HG02840 (cell line): ENCODE measurements around the gene MRPL41.
A peak's percentile ranks its signal among the peaks of the same experiment; 100 is the strongest.
"Not testable (repeated sequence)": the region's sequence is repeated elsewhere in the genome, so short reads cannot be mapped to it uniquely, and the experiment has no call there.

Experiments
- ATAC-seq: cut with Tn5 transposase; IDR thresholded peaks from one replicate; pipeline ENCODE4 v1.9.1; 2021; ENCODE audit warnings: mild to moderate bottlenecking, moderate library complexity, moderate number of reproducible peaks; ENCODE audit not compliant: unreplicated experiment, low FRiP score

MRPL41 gene

DNA sequence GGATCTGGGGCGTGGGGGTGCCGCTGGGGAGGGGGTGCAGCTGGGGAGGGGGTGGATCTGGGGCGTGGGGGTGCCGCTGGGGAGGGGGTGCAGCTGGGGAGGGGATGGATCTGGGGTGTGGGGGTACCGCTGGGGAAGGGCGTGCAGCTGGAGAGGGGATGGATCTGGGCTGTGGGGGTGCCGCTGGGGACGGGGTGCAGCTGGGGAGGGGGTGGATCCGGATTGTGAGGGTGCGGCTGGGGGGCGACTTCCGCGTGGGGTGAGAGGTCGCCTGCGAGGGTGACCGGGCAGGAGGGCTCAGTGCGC lies 768 bp upstream of the MRPL41 start:
- not testable (repeated sequence) for ATAC-seq

- ATAC-seq: peak; percentile 5
Observed at GRCh38 chr9:137552022-137552768, 516 bp downstream of the MRPL41 start.

- ATAC-seq: not testable (repeated sequence)
Observed at GRCh38 chr9:137553654-137554053, 2.0 kb downstream of the MRPL41 start.

- no peak for ATAC-seq
Observed at GRCh38 chr9:137554349-137554748, 2.7 kb downstream of the MRPL41 start.

- ATAC-seq: no peak
Observed at GRCh38 chr9:137555179-137555578, 3.5 kb downstream of the MRPL41 start.

DNA sequence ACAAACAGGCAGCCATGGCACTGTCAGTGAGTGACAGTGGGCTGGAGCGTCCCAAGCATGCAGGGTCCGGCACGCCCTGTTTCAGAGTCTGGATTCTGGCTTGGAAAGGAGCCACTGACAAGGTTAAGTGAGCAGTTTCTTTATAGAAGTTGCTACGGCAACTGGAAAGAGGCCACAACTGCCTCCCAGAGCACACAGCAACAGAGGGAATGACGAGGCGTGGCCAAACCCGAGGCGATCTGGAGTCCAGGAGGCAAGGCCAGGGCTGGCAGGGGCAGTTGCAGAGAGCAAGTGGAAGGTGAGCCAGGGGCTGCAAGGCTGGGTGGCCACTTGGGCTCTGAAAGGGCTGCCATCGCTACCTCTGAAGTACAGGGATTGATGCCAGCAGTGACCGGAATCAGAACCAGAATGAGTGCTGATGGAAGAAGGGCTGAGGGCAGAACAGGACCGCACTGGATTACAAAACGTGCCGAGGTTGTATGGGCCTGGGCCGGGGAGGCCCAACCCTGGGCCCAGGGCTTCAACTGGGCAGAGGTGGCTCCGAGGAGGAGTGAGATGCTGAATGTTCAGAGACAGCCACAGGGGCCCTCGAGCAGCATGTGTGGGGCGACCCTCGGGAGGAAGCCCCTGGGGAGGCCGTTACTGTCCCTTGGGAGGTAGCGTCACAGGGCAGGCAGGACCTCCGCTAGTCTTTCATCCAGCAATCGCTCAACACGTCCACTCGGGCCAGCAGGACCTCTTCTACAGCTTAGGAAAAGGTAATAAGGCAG lies 4.6 kb downstream of the MRPL41 start:
- no peak for ATAC-seq

GRCh38 chr9:137558127-137558526 lies 6.4 kb downstream of the MRPL41 start:
- no peak for ATAC-seq

DNA sequence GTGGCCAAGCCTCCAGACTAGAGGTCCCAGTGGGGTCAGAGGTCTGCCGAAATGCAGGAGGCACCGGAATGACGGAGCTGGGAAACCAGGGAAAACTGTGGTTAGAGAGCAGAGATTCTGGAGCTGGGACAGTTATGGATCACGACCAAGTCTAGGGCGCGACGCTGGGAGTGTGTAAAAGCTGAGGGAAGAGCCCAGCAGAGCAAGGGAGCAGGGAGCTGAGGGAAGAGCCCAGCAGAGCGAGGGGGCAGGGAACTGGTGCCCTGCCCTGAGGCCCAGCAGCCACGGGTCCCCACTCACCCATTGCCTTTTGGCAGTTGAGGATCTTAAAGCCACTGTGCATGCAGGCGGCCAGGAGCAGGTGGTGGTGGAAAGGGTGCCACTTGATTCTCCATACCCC lies 12.5 kb downstream of the MRPL41 start:
- ATAC-seq: no peak

DNA sequence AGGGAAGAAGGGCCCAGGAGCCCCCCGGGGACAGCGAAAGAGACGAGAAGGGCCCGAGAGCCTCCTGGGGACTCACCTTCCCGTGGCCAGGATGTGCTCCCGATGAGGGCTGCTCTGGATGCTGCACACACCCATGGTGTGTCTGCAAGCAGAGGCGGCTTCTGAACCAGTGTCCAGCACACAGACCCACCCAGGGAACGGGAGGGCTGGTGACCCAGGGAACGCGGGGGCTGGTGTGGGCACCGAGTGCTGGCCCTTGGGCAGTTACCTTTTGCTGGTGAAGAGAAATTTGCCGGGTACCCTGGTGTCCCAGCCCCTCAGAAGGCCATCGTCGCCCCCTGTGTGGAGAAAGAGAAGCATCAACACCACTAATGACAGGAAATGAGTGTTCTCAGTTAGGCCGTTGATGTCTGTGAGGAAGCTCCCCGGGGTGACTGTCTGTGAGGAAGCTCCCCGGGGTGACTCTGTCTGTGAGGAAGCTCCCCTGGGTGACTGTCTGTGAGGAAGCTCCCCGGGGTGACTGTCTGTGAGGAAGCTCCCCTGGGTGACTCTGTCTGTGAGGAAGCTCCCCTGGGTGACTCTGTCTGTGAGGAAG lies 13.2 kb downstream of the MRPL41 start:
- no peak for ATAC-seq

GRCh38 chr9:137568445-137568844 lies 16.8 kb downstream of the MRPL41 start:
- not testable (repeated sequence) for ATAC-seq

DNA sequence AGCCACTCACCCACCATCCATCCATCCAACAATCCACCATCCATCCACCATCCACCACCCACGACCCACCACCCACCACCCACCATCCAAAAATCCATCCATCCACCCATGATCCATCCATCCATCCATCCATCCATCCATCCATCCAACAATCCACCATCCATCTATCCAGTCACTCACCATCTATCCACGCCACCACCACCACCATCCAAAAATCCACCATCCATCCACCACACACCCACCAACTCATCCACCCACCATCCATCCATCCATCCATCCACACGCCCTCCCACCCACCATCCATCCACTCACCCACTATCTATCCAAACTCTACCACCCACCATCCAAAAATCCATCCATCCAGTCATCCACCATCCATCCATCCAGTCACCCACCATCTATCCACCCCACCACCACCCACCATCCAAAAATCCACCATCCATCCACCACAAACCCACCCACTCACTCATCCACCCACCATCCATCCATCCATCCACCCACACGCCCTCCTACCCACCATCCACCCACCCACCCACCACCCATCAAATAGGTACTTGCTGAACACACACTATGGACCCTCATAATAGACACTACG lies 18.0 kb downstream of the MRPL41 start:
- ATAC-seq: no peak

GRCh38 chr9:137570566-137570965 lies 18.9 kb downstream of the MRPL41 start:
- no peak for ATAC-seq

- no peak for ATAC-seq
Observed at GRCh38 chr9:137574192-137574591, 22.5 kb downstream of the MRPL41 start.

- ATAC-seq: no peak
Observed at GRCh38 chr9:137575364-137575715, 23.7 kb downstream of the MRPL41 start.

- no peak for ATAC-seq
Observed at GRCh38 chr9:137575716-137576411, 24.2 kb downstream of the MRPL41 start.

DNA sequence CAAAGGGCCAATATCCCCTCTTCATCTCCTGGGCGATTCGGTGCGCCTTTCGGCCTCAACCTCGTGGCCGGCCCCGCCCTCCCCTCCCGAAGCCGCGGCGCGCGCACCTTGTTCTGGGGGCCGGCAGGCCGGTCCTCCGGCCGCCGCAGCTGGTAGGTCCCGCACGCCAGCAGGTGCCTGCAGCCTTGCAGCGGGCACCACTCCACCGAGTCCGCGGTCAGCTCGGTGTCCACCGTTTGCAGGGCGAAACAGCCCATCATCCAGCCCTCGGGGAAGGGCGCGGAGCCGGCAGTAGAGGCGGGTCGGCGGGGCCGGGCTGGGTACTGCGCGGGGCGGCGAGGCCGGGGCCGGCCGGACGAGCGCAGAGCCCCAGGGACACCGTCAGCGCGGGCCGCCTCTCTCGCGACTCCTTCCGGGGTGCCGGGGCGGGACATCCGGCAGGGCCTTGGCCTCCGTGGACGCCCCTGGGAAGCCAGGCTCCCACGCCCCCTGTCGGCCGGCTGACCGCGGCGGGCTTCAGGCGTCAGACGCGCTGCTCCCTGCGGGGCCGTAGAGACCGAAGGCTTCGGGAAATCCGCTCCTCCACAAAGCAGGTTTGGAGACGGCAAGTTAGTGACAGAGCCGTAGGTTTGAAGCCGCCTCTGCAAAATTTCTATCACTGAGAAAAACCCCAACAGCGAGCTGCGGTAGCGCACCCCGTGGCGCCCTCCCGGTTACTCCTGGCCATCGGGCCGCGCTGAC lies 27.0 kb downstream of the MRPL41 start, which contains the start of gene DPH7:
Gene DPH7 (minus strand): TSS at position 408 of the 741 bp plus-strand sequence. CDS start 148 bp downstream, at position 260.
- ATAC-seq: peak; percentile 81

DNA sequence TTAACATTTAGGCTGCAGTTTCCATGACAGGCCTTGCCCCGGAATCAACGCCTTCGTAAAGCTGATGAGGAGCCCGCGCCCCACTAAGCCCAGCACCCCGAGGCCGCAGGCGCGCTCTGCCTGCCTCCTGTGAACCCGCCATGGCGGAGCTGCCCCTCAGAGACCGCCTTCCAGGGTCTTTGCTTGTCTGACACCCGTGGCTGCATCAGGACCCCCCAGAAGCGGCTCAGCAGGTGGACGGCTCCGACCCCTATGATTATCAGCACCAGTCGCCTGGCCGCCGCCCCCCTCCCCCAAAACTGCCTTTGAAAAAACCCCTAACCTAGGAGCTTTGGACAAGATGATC lies 27.6 kb downstream of the MRPL41 start:
- no peak for ATAC-seq

GRCh38 chr9:137580209-137580953 lies 28.7 kb downstream of the MRPL41 start:
- ATAC-seq: no peak

DNA sequence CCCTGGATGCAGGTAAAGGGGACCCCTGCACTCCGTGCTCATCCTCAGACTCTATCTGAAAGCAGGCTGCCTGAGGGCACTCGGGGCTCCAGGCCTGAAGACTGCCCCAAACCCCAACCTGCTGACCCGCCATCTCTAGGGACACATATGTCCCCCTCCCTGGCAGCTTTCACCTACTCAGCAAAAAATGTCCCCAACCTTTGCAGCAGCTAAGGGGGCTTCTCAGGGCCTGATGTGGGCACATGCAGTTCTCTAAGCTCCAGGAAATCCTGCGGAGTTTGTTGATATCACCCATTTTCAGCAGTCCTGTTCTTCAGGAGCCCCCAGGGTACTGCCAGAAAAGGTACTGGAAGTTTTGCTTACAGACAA lies 29.3 kb downstream of the MRPL41 start:
- ATAC-seq: no peak
